ENCODE data around the gene AKAP6. TPM values are rescaled to one million over a fixed set of nuclear protein-coding genes. Genes with fewer than 3 reads are reported as not detected.

The AKAP6 gene
- total and polyA plus RNA-seq, 2 of the 8 experiments (the other 6 are each of a cell fraction or from before 2014, with no cell fraction given) = 0.09 to 0.89 TPM

- no peak overlapping the region for H4K91ac ChIP-seq (replicated peaks; ENCODE audit: insufficient read length, low read length)
- CTCF ChIA-PET (ENCODE audit: partially characterized antibody) = no interaction called here
- H3K23ac ChIP-seq (ENCODE audit: insufficient read length) = no peak overlapping the region
- H3K4me2 ChIP-seq (ENCODE audit: insufficient read depth in 1 of 2, low read depth in 2 of 2, low read length in 2 of 2) = no peak overlapping the region
- no peak overlapping the region for H2BK12ac ChIP-seq (ENCODE audit: low read depth, low read length)
- no peaks in the 10 kb centered on the region for H3K36me3 ChIP-seq (ENCODE audit: control insufficient read depth in 2 of 4, insufficient read depth in 4 of 4, low read length in 3 of 4)
- no peak overlapping the region for H3K14ac ChIP-seq (ENCODE audit: insufficient read length)
- H3K27me3 ChIP-seq (replicated peaks in 1 of 4; ENCODE audit: control insufficient read depth in 3 of 4, extremely low read depth in 1 of 4, insufficient read depth in 3 of 4, low read length in 3 of 4) = peaks cover 0 to 1% (median 0%) of the 10 kb centered on the region in 4 experiments; a peak in 1 of 7 replicates
- no peak for DNase-seq (ENCODE audit: low read depth in 1 of 2, low spot score in 2 of 2)
- no peak overlapping the region for H2BK120ac ChIP-seq (replicated peaks; ENCODE audit: low read depth, low read length)
- H3K4ac ChIP-seq (replicated peaks; ENCODE audit: insufficient read length, low read depth, low read length) = no peak overlapping the region
- no peak overlapping the region for H3K4me3 ChIP-seq (ENCODE audit: extremely low read depth in 1 of 4, insufficient read depth in 2 of 4, low read depth in 3 of 4, low read length in 4 of 4)
- H4K8ac ChIP-seq (ENCODE audit: extremely low read depth, insufficient read depth, low read length) = no peak overlapping the region
- POLR2A ChIA-PET (ENCODE audit: partially characterized antibody) = interaction anchor here (0.6 kb wide), 1 partner anchor 253 kb away, joined by 3 read pairs; no protein-coding TSS in a partner anchor
- no peak for FAIRE-seq
- no peaks in the 10 kb centered on the region for H3K23me2 ChIP-seq (ENCODE audit: low read depth, low read length)
- peaks cover 2 to 13% (median 3%) of the 10 kb centered on the region in 4 experiments; a peak in 4 of 7 replicates for H3K4me1 ChIP-seq (replicated peaks in 1 of 4; ENCODE audit: control insufficient read depth in 3 of 4, insufficient read depth in 4 of 4, low read length in 3 of 4)
- no peaks in the 10 kb centered on the region for H3K9me3 ChIP-seq (ENCODE audit: insufficient read depth in 2 of 2, low read depth in 1 of 2, low read length in 1 of 2)
- no peaks in the 10 kb centered on the region for H3K79me2 ChIP-seq (ENCODE audit: control insufficient read depth in 1 of 2, insufficient read depth in 2 of 2, low read length in 2 of 2)
- H3K56ac ChIP-seq (replicated peaks; ENCODE audit: insufficient read length, low read depth, low read length) = no peak overlapping the region
- no peaks in the 10 kb centered on the region for H4K20me1 ChIP-seq (replicated peaks in 1 of 2; ENCODE audit: control insufficient read depth in 1 of 2, insufficient read depth in 2 of 2, low read length in 2 of 2)
- no peak overlapping the region for H2BK5ac ChIP-seq (ENCODE audit: low read depth, low read length)
- H2AFZ ChIP-seq (ENCODE audit: low read length) = no peak overlapping the region
- no peak overlapping the region for H2BK20ac ChIP-seq (ENCODE audit: low read length)
- no peak overlapping the region for H4K5ac ChIP-seq (ENCODE audit: insufficient read length, low read depth, low read length)
- no peak overlapping the region for H2BK15ac ChIP-seq (ENCODE audit: low read length)
- H3K79me1 ChIP-seq (ENCODE audit: low read depth, low read length) = no peaks in the 10 kb centered on the region
- H3K27ac ChIP-seq (ENCODE audit: low read depth, low read length) = no peak overlapping the region
- no peak overlapping the region for H3K18ac ChIP-seq (ENCODE audit: extremely low read depth, low read length)
- no peak overlapping the region for H2AK5ac ChIP-seq (ENCODE audit: low read depth, low read length)
- H3K9ac ChIP-seq (replicated peaks in 1 of 4; ENCODE audit: extremely low read depth in 1 of 4, low read depth in 3 of 4, low read length in 3 of 4) = no peak overlapping the region
- no peak for TF ChIP-seq BCL11A (IDR thresholded peaks at IDR 0.05; ENCODE audit: low read depth in 2 of 2, low read length in 2 of 2)
- TF ChIP-seq SIN3A (conservative IDR thresholded peaks at IDR 0.05 in 1 of 2, IDR thresholded peaks at IDR 0.05 in 1 of 2; ENCODE audit: low read depth in 1 of 2, low read length in 2 of 2) = no peak
- TF ChIP-seq SP2 (IDR thresholded peaks at IDR 0.05; ENCODE audit: low read length) = no peak
- TF ChIP-seq NANOG (IDR thresholded peaks at IDR 0.05; ENCODE audit: insufficient read depth, low read depth, low read length, poor library complexity, severe bottlenecking) = no peak
- TF ChIP-seq MAFK (IDR thresholded peaks at IDR 0.05; ENCODE audit: low read depth, low read length) = no peak
Measured at GRCh38 chr14:32816588-32816987, 487.5 kb downstream of the AKAP6 start.
